ENCODE data around the gene ATP8B1. TPM values are rescaled to one million over a fixed set of nuclear protein-coding genes. Genes with fewer than 3 reads are reported as not detected.

The ATP8B1 gene
- total and polyA plus RNA-seq, 2 of the 8 experiments (the other 6 are each of a cell fraction or from before 2014, with no cell fraction given), result 1.1 to 4.6 TPM

DNA sequence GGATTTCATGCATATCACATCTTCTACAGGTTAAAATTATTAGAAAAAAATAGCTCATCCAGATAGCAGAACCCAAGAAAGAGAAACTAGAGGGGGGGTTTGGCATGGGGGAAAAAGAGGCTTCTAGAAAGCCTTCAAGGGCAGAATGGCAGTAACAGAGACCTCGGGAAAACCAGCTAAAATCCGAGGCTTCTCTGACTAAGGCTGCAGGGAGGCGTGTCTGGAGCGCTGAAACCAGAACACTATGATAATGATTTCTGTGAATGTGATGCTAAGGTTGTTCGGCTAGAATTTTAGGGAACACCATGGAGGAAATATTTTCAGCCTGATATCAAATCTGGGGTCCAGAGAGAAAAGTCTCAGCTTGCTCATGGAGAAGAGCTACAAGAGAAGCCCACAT, 73.0 kb downstream of the ATP8B1 start:
- Histone ChIP-seq H2AK5ac (ENCODE audit: low read depth, low read length) (no peak overlapping the region), H4K8ac (ENCODE audit: extremely low read depth, insufficient read depth, low read length) (no peak overlapping the region), H3K4me3 (ENCODE audit: extremely low read depth in 1 of 4, insufficient read depth in 2 of 4, low read depth in 3 of 4, low read length in 4 of 4) (no peak overlapping the region), H3K4me2 (ENCODE audit: insufficient read depth in 1 of 2, low read depth in 2 of 2, low read length in 2 of 2) (no peak overlapping the region), H2BK12ac (ENCODE audit: low read depth, low read length) (no peak overlapping the region), H3K23me2 (ENCODE audit: low read depth, low read length) (0 out of 2 replicates have a peak, but pooled peaks cover 4% of the 10 kb centered on the region), H3K27me3 (replicated peaks in 1 of 4; ENCODE audit: control insufficient read depth in 3 of 4, extremely low read depth in 1 of 4, insufficient read depth in 3 of 4, low read length in 3 of 4) (no peaks in the 10 kb centered on the region), H3K9ac (replicated peaks in 1 of 4; ENCODE audit: extremely low read depth in 1 of 4, low read depth in 3 of 4, low read length in 3 of 4) (no peak overlapping the region), H2BK120ac (replicated peaks; ENCODE audit: low read depth, low read length) (no peak overlapping the region), H3K23ac (ENCODE audit: insufficient read length) (no peak overlapping the region), H4K91ac (replicated peaks; ENCODE audit: insufficient read length, low read length) (no peak overlapping the region), H2AFZ (ENCODE audit: low read length) (no peak overlapping the region), H2BK20ac (ENCODE audit: low read length) (no peak overlapping the region), H3K9me3 (ENCODE audit: insufficient read depth in 2 of 2, low read depth in 1 of 2, low read length in 1 of 2) (no peaks in the 10 kb centered on the region), H3K56ac (replicated peaks; ENCODE audit: insufficient read length, low read depth, low read length) (no peak overlapping the region), H2BK5ac (ENCODE audit: low read depth, low read length) (no peak overlapping the region), H3K18ac (ENCODE audit: extremely low read depth, low read length) (no peak overlapping the region), H3K4me1 (replicated peaks in 1 of 4; ENCODE audit: control insufficient read depth in 3 of 4, insufficient read depth in 4 of 4, low read length in 3 of 4) (no peaks in the 10 kb centered on the region), H3K36me3 (ENCODE audit: control insufficient read depth in 2 of 4, insufficient read depth in 4 of 4, low read length in 3 of 4) (no peaks in the 10 kb centered on the region), H3K27ac (ENCODE audit: low read depth, low read length) (no peak overlapping the region), H4K5ac (ENCODE audit: insufficient read length, low read depth, low read length) (no peak overlapping the region), H3K14ac (ENCODE audit: insufficient read length) (no peak overlapping the region), H4K20me1 (replicated peaks in 1 of 2; ENCODE audit: control insufficient read depth in 1 of 2, insufficient read depth in 2 of 2, low read length in 2 of 2) (no peaks in the 10 kb centered on the region), H3K79me1 (ENCODE audit: low read depth, low read length) (no peaks in the 10 kb centered on the region), H3K79me2 (ENCODE audit: control insufficient read depth in 1 of 2, insufficient read depth in 2 of 2, low read length in 2 of 2) (no peaks in the 10 kb centered on the region), H3K4ac (replicated peaks; ENCODE audit: insufficient read length, low read depth, low read length) (no peak overlapping the region), H2BK15ac (ENCODE audit: low read length) (no peak overlapping the region)
- FAIRE-seq, result no peak
- ChIA-PET POLR2A (ENCODE audit: partially characterized antibody) (no interaction called here), CTCF (ENCODE audit: partially characterized antibody) (interaction anchor here (1.0 kb wide), 1 partner anchor 129 kb away, joined by 3 read pairs; no protein-coding TSS in a partner anchor)
- 96% methylated on average over 5 of the region's 5 CpGs; no CpG with 5 or more reads in 1 of the 2 experiments for WGBS, 2 experiments (ENCODE audit: extremely low coverage in 1 of 2, insufficient coverage in 1 of 2, insufficient read length in 1 of 2, insufficient replicate concordance in 2 of 2, low coverage in 1 of 2, low lambda C conversion rate in 2 of 2, missing lambda C conversion rate in 1 of 2)
- TF ChIP-seq TEAD4 (IDR thresholded peaks at IDR 0.05; ENCODE audit: low read depth, low read length), result no peak
- TF ChIP-seq, protein P1, sequence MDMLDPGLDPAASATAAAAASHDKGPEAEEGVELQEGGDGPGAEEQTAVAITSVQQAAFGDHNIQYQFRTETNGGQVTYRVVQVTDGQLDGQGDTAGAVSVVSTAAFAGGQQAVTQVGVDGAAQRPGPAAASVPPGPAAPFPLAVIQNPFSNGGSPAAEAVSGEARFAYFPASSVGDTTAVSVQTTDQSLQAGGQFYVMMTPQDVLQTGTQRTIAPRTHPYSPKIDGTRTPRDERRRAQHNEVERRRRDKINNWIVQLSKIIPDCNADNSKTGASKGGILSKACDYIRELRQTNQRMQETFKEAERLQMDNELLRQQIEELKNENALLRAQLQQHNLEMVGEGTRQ (IDR thresholded peaks at IDR 0.05; ENCODE audit: low read length), result no peak
- TF ChIP-seq, protein P2, sequence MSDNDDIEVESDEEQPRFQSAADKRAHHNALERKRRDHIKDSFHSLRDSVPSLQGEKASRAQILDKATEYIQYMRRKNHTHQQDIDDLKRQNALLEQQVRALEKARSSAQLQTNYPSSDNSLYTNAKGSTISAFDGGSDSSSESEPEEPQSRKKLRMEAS (IDR thresholded peaks at IDR 0.05), result no peak
- no peak for TF ChIP-seq PHF8 (conservative IDR thresholded peaks at IDR 0.05; ENCODE audit: low read depth, low read length)
- no peak for TF ChIP-seq TCF12 (IDR thresholded peaks at IDR 0.05; ENCODE audit: low read depth, low read length)
- TF ChIP-seq EP300 (IDR thresholded peaks at IDR 0.05; ENCODE audit: borderline replicate concordance in 1 of 2, low read depth in 2 of 2, low read length in 2 of 2), result no peak
- TF ChIP-seq NRF1 (IDR thresholded peaks at IDR 0.05; ENCODE audit: low read depth, low read length), result no peak
- no peak for TF ChIP-seq TAF7 (optimal IDR thresholded peaks at IDR 0.05; ENCODE audit: borderline replicate concordance, low read depth, low read length)
- TF ChIP-seq SP2 (IDR thresholded peaks at IDR 0.05; ENCODE audit: low read length), result no peak
- no peak for DNase-seq (ENCODE audit: low read depth in 1 of 2, low spot score in 2 of 2)

All from H1 (cell line).